Heart left ventricle (tissue), 16 donors: Measurements from ENCODE around the gene IL17REL. TPM values are rescaled to one million over a fixed set of nuclear protein-coding genes. Genes with fewer than 3 reads are reported as not detected.
"Not testable (repeated sequence)": the region's sequence is repeated elsewhere in the genome, so short reads cannot be mapped to it uniquely, and the experiment has no call there.

Experiments
- ATAC-seq, 4 donors: fragments of 200-7000 bp; cut with Tn5 transposase; one replicate each; pipeline ENCODE4 v1.9.1; 2020 to 2022; ENCODE audit warnings: moderate library complexity in 4 of 4, mild to moderate bottlenecking in 3 of 4, moderate number of reproducible peaks in 1 of 4
- DNase-seq, 5 donors: peaks; one replicate each; pipeline ENCODE4 v3.0.0-alpha.2; 2020
- H3K27ac ChIP-seq, 12 donors: fragments of 200-600 bp; sonication (generic) in 4 of 12; one replicate each; pipeline versions ENCODE4 v1.5.0 to v1.8.0; 2016 to 2022; ENCODE audit warnings: mild to moderate bottlenecking in 2 of 12
- H3K27me3 ChIP-seq, 9 donors: fragments of 200-600 bp; sonication (generic) in 2 of 9; one replicate each; pipeline versions ENCODE4 v1.5.1 to v1.8.0; 2016 to 2022; ENCODE audit warnings: mild to moderate bottlenecking in 3 of 9
- H3K36me3 ChIP-seq, 9 donors: fragments of 200-600 bp; sonication (generic) in 2 of 9; one replicate each; pipeline versions ENCODE4 v1.5.0 to v1.8.0; 2018 to 2022; ENCODE audit warnings: mild to moderate bottlenecking in 2 of 9
- H3K4me1 ChIP-seq, 12 donors: fragments of 200-600 bp; sonication (generic) in 4 of 12; one replicate each; pipeline versions ENCODE4 v1.5.0 to v1.8.0; 2016 to 2022; ENCODE audit warnings: mild to moderate bottlenecking in 3 of 12
- H3K4me3 ChIP-seq, 12 donors: fragments of 200-600 bp; sonication (generic) in 4 of 12; one replicate each; pipeline versions ENCODE4 v1.5.0 to v1.8.0; 2017 to 2022; ENCODE audit warnings: mild to moderate bottlenecking in 9 of 12, moderate library complexity in 4 of 12
- H3K9me3 ChIP-seq, 12 donors: fragments of 200-600 bp; sonication (generic) in 4 of 12; one replicate each; pipeline versions ENCODE4 v1.5.0 to v1.8.0; 2016 to 2022; ENCODE audit warnings: mild to moderate bottlenecking in 1 of 12
- POLR2A ChIP-seq, 2 donors: fragments of 450-650 bp; IDR thresholded peaks; one replicate each; pipeline ENCODE4 v1.6.1; 2017; ENCODE audit warnings: antibody characterized with exemption in 2 of 2, mild to moderate bottlenecking in 2 of 2, moderate library complexity in 2 of 2
- WGBS, 4 donors: extraction: QIAGEN DNeasy Blood & Tissue Kit in 2 of 4; methylation state at CpG; one replicate each; pipeline versions ENCODE4 v1.1.5 to v1.1.7; 2013 to 2018; 5-methylcytosine and 5-hydroxymethylcytosine counted together
- intact Hi-C, 10 donors: fragments of 100-400 bp; cut with DNase I; formaldehyde crosslinking; loops; one replicate each; pipeline versions ENCODE4 v1.11.1 to v1.14.2; 2022
- microRNA-seq, 4 donors: library from miRNA; unstranded; fragments of <30 nt; microRNA quantifications; one replicate each; pipeline versions ENCODE4 to v1.2.0, GENCODE V29; 2017 to 2020
- polyA plus RNA-seq, 2 donors: library from polyadenylated mRNA; stranded (reverse); fragments of 200-250 nt; gene quantifications; one replicate each; pipeline ENCODE4 v1.2.3, GENCODE V29; 2013
- total RNA-seq, 9 donors: library from RNA; depleted of rRNA in 2 of 9; stranded (reverse); fragments of >200 nt in 2 of 9; fragmentation: NEBNext Ultra II Directional in 3 of 9; extraction: Animal tissue kit (Norgen Biotek cat#: 25700) in 3 of 9; gene quantifications; one replicate each; pipeline versions ENCODE4 v1.1.0 to v1.2.4, GENCODE V29; 2016 to 2023
- TF ChIP-seq, protein P1 (sequence below), 12 donors: fragments of 200-600 bp; sonication (generic) in 4 of 12; IDR thresholded peaks; one replicate each; pipeline versions ENCODE4 v1.5.0 to v1.8.0; 2018 to 2022; ENCODE audit warnings: antibody characterized with exemption in 12 of 12, mild to moderate bottlenecking in 5 of 12
- donor health status: ischemic (EF 13 %, LVEDD 7.1; RV severe dilation, severe dysfunction).
- donor health status: healthy with polysubstance abuse.
- donor health status: DM: no; HTN: yes; CAD: no.
- donor health status: DM: no; HTN: no; CAD: no.
- donor health status: ischemic (EF 25% LVEDD 6.9; RV normal size, moderate dysfunction).
- donor health status: ischemic (EF 25% LVEDD 5.7; RV mildly dilated, moderate dysfunction).
- donor health status: healthy.
- donor health status: DM: yes; HTN: yes; CAD: no.
- donor health status: ischemic (EF 35%, LVEDD 5.7; RV mildly dilated, moderate dysfunction).
- donor health status: nonischemic (EF 11% LVEDD 7.7; RV severe dilation, severe dysfunction).
- donor health status: DM: yes; HTN: yes; CAD: no.
- donor health status: PGD.
- donor health status: ischemic (EF 29% LVEDD 5.4; RV normal size, mild dysfunction).
- donor health status: nonischemic (EF 23%, LVEDD 6.1; RV moderate dilation, normal function).

IL17REL gene
- total and polyA plus RNA-seq, 11 donors: not detected

DNA sequence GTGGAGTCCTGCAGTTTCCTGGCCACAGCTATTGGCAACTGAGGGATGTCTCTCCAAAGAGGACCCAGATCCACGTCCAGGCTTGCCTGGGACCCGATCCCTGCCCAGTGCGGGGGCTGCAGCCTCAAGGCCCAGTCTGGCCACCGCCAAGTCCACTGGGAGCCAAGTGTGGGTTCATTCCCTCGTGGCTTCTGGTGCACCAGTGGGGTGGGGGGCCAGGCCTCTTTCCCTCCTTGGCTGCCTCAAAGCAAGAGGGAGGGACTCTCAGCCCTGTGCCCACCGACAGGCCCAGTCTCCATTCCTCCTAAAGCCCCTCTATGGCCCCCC, 65.3 kb downstream of the IL17REL start:
- ATAC-seq (no peak), DNase-seq (no peak)
- peaks cover 0 to 15% (median 4%) of the 10 kb centered on the region in 12 donors for H3K4me1 ChIP-seq
- H3K36me3 ChIP-seq: no peaks in the 10 kb centered on the region
- intact Hi-C loops: no loop called here
- H3K4me3 ChIP-seq: no peak overlapping the region
- no peaks in the 10 kb centered on the region for H3K27me3 ChIP-seq
- TF ChIP-seq, protein P1, sequence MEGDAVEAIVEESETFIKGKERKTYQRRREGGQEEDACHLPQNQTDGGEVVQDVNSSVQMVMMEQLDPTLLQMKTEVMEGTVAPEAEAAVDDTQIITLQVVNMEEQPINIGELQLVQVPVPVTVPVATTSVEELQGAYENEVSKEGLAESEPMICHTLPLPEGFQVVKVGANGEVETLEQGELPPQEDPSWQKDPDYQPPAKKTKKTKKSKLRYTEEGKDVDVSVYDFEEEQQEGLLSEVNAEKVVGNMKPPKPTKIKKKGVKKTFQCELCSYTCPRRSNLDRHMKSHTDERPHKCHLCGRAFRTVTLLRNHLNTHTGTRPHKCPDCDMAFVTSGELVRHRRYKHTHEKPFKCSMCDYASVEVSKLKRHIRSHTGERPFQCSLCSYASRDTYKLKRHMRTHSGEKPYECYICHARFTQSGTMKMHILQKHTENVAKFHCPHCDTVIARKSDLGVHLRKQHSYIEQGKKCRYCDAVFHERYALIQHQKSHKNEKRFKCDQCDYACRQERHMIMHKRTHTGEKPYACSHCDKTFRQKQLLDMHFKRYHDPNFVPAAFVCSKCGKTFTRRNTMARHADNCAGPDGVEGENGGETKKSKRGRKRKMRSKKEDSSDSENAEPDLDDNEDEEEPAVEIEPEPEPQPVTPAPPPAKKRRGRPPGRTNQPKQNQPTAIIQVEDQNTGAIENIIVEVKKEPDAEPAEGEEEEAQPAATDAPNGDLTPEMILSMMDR (IDR thresholded peaks at IDR 0.05): no peak
- no peak for TF ChIP-seq POLR2A (IDR thresholded peaks at IDR 0.05)
- H3K9me3 ChIP-seq: no peaks in the 10 kb centered on the region
- WGBS, 4 donors: 83 to 91% (median 88%) methylated on average over 6 of the region's 6 CpGs; no CpG with 5 or more reads in 1 of the 4 donors
- H3K27ac ChIP-seq: no peak overlapping the region

GRCh38 chr22:49946612-49947295, 65.8 kb downstream of the IL17REL start:
- intact Hi-C loops: no loop called here
- no peaks in the 10 kb centered on the region for H3K36me3 ChIP-seq
- H3K4me1 ChIP-seq: peaks cover 0 to 15% (median 2%) of the 10 kb centered on the region in 12 donors
- H3K27me3 ChIP-seq: no peaks in the 10 kb centered on the region
- ATAC-seq (no peak), DNase-seq (no peak)
- H3K27ac ChIP-seq: no peak overlapping the region
- 79 to 91% (median 85%) methylated on average over 9 to 17 of the region's 17 CpGs for WGBS, 4 donors
- TF ChIP-seq, protein P1 (IDR thresholded peaks at IDR 0.05): no peak
- no peak for TF ChIP-seq POLR2A (IDR thresholded peaks at IDR 0.05)
- no peaks in the 10 kb centered on the region for H3K9me3 ChIP-seq
- H3K4me3 ChIP-seq: no peak overlapping the region

- intact Hi-C loops, H3K4me3 ChIP-seq, H3K9me3 ChIP-seq, ATAC-seq, DNase-seq, H3K36me3 ChIP-seq, H3K27me3 ChIP-seq: not testable (repeated sequence)
- Histone ChIP-seq H3K27ac (peak overlapping the region in 1 of 12 donors; percentile 38), H3K4me1 (peaks cover 0 to 15% (median 2%) of the 10 kb centered on the region in 12 donors)
- 68 to 91% (median 84%) methylated on average over 8 to 17 of the region's 17 CpGs for WGBS, 4 donors
Observed at GRCh38 chr22:49945042-49945794, 67.3 kb downstream of the IL17REL start.

Small RNA genes within 50 kb of the gene (microRNA-seq; reads per million reads assigned to microRNA genes)
- gene MIR6821: 0 to 0.77 (median 0.13) reads per million in 4 donors

Other genes starting within 250 kb of the IL17REL start
- 10 to 100 TPM; 13.9 to 27.0 (median 18.5) TPM for gene BRD1, start 184.9 kb downstream of the IL17REL start, total RNA-seq
- gene BRD1, start 184.9 kb downstream of the IL17REL start, polyA plus RNA-seq: 10 to 100 TPM; 12.0 TPM
- 1 to 10 TPM; 2.9 to 8.6 (median 4.9) TPM for gene ZBED4, start 158.9 kb downstream of the IL17REL start, total RNA-seq
- gene ZBED4, start 158.9 kb downstream of the IL17REL start, polyA plus RNA-seq: 1 to 10 TPM; 2.2 to 7.8 TPM
- 10 to 100 TPM in 8 of 9 donors, 1 to 10 TPM in 1; 9.8 to 26.8 (median 15.2) TPM for gene ALG12, start 94.3 kb downstream of the IL17REL start, total RNA-seq
- gene ALG12, start 94.3 kb downstream of the IL17REL start, polyA plus RNA-seq: 10 to 100 TPM in 1 of 2 donors, 1 to 10 TPM in 1; 9.1 to 12.4 TPM
- 10 to 100 TPM; 16.7 to 36.2 (median 21.6) TPM for gene CRELD2, start 94.1 kb downstream of the IL17REL start, total RNA-seq
- gene CRELD2, start 94.1 kb downstream of the IL17REL start, polyA plus RNA-seq: 10 to 100 TPM; 15.0 to 70.3 TPM
- gene PIM3, start 52.0 kb downstream of the IL17REL start, total RNA-seq: 100 to 1,000 TPM in 1 of 9 donors, 10 to 100 TPM in 8; 37.7 to 118 (median 51.0) TPM
- gene PIM3, start 52.0 kb downstream of the IL17REL start, polyA plus RNA-seq: 10 to 100 TPM; 45.1 to 50.2 TPM
- gene TTLL8, start 45.5 kb upstream of the IL17REL start, total RNA-seq: not detected
- gene TTLL8, start 45.5 kb upstream of the IL17REL start, polyA plus RNA-seq: not detected
- under 1 TPM in 4 of 9 donors, not detected in 5; 0.07 to 0.80 (median 0.30) TPM for gene MLC1, start 72.7 kb upstream of the IL17REL start, total RNA-seq
- gene MLC1, start 72.7 kb upstream of the IL17REL start, polyA plus RNA-seq: under 1 TPM; 0.03 to 0.19 TPM
- gene MOV10L1, start 77.2 kb upstream of the IL17REL start, total RNA-seq: under 1 TPM in 3 of 9 donors, not detected in 6; 0.09 to 0.63 (median 0.13) TPM
- gene MOV10L1, start 77.2 kb upstream of the IL17REL start, polyA plus RNA-seq: under 1 TPM; 0.06 to 0.27 TPM
- gene PANX2, start 158.0 kb upstream of the IL17REL start, total RNA-seq: under 1 TPM in 5 of 9 donors, not detected in 4; 0.08 to 0.77 (median 0.56) TPM
- under 1 TPM in 1 of 2 donors, not detected in 1; 0.08 TPM for gene PANX2, start 158.0 kb upstream of the IL17REL start, polyA plus RNA-seq
- gene TRABD, start 173.1 kb upstream of the IL17REL start, total RNA-seq: 10 to 100 TPM; 14.3 to 28.1 (median 17.5) TPM
- gene TRABD, start 173.1 kb upstream of the IL17REL start, polyA plus RNA-seq: 10 to 100 TPM; 25.8 to 32.9 TPM
- gene SELENOO, start 188.2 kb upstream of the IL17REL start, total RNA-seq: 10 to 100 TPM; 10.4 to 23.8 (median 12.8) TPM
- gene SELENOO, start 188.2 kb upstream of the IL17REL start, polyA plus RNA-seq: 10 to 100 TPM; 16.0 to 20.4 TPM
- gene TUBGCP6, start 232.3 kb upstream of the IL17REL start, total RNA-seq: 10 to 100 TPM; 14.1 to 28.8 (median 18.1) TPM
- gene TUBGCP6, start 232.3 kb upstream of the IL17REL start, polyA plus RNA-seq: 10 to 100 TPM; 11.6 to 17.7 TPM
- gene HDAC10, start 238.5 kb upstream of the IL17REL start, total RNA-seq: 10 to 100 TPM in 6 of 9 donors, 1 to 10 TPM in 3; 6.8 to 22.4 (median 10.9) TPM
- 1 to 10 TPM; 6.2 to 10.0 TPM for gene HDAC10, start 238.5 kb upstream of the IL17REL start, polyA plus RNA-seq
- gene MAPK12, start 248.9 kb upstream of the IL17REL start, total RNA-seq: 10 to 100 TPM; 12.2 to 18.0 (median 15.5) TPM
- 10 to 100 TPM; 11.6 to 17.9 TPM for gene MAPK12, start 248.9 kb upstream of the IL17REL start, polyA plus RNA-seq